Measurements from ENCODE around the gene KLK5.

DNA sequence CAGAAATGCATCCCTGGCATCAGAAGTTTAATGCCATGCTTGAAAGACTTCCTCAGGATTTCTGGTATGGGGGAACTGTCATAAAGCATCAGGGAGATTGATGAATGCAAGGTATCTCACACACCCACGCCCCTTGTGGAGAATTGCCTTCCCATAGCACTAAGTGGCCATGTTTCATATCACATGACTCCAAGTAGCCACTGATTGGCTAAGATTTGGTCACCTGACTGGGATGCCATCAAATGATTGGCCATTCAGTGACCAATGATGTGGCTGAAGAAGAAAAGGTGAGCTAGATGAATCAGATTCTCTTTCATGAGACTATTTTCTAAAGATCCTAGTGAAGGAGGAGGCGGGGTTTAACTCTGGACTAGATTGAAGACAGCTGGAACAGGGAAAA, 41.3 kb upstream of the KLK5 start:
- TF ChIP-seq, protein P1, sequence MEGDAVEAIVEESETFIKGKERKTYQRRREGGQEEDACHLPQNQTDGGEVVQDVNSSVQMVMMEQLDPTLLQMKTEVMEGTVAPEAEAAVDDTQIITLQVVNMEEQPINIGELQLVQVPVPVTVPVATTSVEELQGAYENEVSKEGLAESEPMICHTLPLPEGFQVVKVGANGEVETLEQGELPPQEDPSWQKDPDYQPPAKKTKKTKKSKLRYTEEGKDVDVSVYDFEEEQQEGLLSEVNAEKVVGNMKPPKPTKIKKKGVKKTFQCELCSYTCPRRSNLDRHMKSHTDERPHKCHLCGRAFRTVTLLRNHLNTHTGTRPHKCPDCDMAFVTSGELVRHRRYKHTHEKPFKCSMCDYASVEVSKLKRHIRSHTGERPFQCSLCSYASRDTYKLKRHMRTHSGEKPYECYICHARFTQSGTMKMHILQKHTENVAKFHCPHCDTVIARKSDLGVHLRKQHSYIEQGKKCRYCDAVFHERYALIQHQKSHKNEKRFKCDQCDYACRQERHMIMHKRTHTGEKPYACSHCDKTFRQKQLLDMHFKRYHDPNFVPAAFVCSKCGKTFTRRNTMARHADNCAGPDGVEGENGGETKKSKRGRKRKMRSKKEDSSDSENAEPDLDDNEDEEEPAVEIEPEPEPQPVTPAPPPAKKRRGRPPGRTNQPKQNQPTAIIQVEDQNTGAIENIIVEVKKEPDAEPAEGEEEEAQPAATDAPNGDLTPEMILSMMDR (IDR thresholded peaks at IDR 0.05) = no peak
- no peak for TF ChIP-seq POLR2A (IDR thresholded peaks at IDR 0.05)
